Kidney (tissue), 14 donors: ENCODE measurements around the gene GCK. TPM values are rescaled to one million over a fixed set of nuclear protein-coding genes. Genes with fewer than 3 reads are reported as not detected.

ENCODE experiments used
- DNase-seq, 5 donors: peaks; one replicate each; pipeline ENCODE4 v3.0.0-alpha.2; 2013 to 2020
- FAIRE-seq: peaks from 2 replicates; lab custom pipeline; 2012; peaks lifted over from hg19 to GRCh38; lab: Jason Lieb, UNC
- H3K27ac ChIP-seq, 2 donors: one replicate each; pipeline ENCODE4 v1.7.0; 2013; ENCODE audit warnings: low read depth in 2 of 2, low read length in 2 of 2, inconsistent platforms in 1 of 2
- H3K27me3 ChIP-seq: one replicate; pipeline ENCODE4 v1.7.1; 2013; ENCODE audit warnings: low read length, inconsistent platforms; ENCODE audit not compliant: control insufficient read depth, insufficient read depth
- H3K36me3 ChIP-seq, 3 donors: one replicate each; pipeline versions ENCODE4 v1.7.0 to v1.7.1; 2013; ENCODE audit warnings: low read length in 3 of 3, control low read depth in 1 of 3, inconsistent platforms in 1 of 3; ENCODE audit not compliant: insufficient read depth in 3 of 3, control insufficient read depth in 2 of 3
- H3K4me1 ChIP-seq, 3 donors: one replicate each; pipeline versions ENCODE4 v1.7.0 to v1.7.1; 2013; ENCODE audit warnings: low read length in 3 of 3, inconsistent platforms in 1 of 3, low read depth in 1 of 3; ENCODE audit not compliant: control insufficient read depth in 2 of 3, insufficient read depth in 2 of 3
- H3K4me3 ChIP-seq, 3 donors: one replicate each; pipeline versions ENCODE4 v1.7.0 to v1.8.1; 2013; ENCODE audit warnings: low read length in 3 of 3, control low read depth in 1 of 3, inconsistent platforms in 1 of 3
- H3K9ac ChIP-seq, 3 donors: one replicate each; pipeline versions ENCODE4 v1.7.0 to v1.7.1; 2013; ENCODE audit warnings: low read length in 3 of 3, control low read depth in 1 of 3, inconsistent platforms in 1 of 3
- H3K9me3 ChIP-seq, 3 donors: one replicate each; pipeline versions ENCODE4 v1.7.0 to v1.7.1; 2013; ENCODE audit warnings: low read length in 3 of 3, control low read depth in 1 of 3, inconsistent platforms in 1 of 3; ENCODE audit not compliant: control insufficient read depth in 2 of 3, insufficient read depth in 1 of 3
- intact Hi-C: fragments of 100-400 bp; cut with DNase I; formaldehyde crosslinking; loops from one replicate; pipeline ENCODE4 v1.11.1; 2022
- polyA plus RNA-seq: library from polyadenylated mRNA; stranded (reverse); fragments of 350-450 nt; fragmentation: Illumina TruSeq; extraction: RNeasy Lipid Tissue Mini Kit (QIAGEN cat#74804); gene quantifications from one replicate; pipeline ENCODE4 v1.2.3, GENCODE V29; 2014; ENCODE audit warnings: low read depth, low replicate concordance; ENCODE audit not compliant: insufficient read depth
- total RNA-seq: library from RNA; stranded (reverse); fragmentation: NEBNext Ultra II Directional; extraction: Animal tissue kit (Norgen Biotek cat#: 25700); gene quantifications from one replicate; pipeline ENCODE4 v1.2.1, GENCODE V29; 2021
- TF ChIP-seq, protein P1 (sequence below): IDR thresholded peaks from 3 replicates; pipeline ENCODE4 v1.5.1; 2012; ENCODE audit warnings: mild to moderate bottlenecking, moderate library complexity, borderline replicate concordance; ENCODE audit not compliant: insufficient read depth; ENCODE audit errors: extremely low read depth
- donor health status: control.
- donor health status: control.
- donor health status: control.
- donor health status: control.
- donor health status: control.
- donor health status: DM: yes; HTN: yes; CAD: no.
- donor health status: Normal renal cell carcinoma (clear cell type).

The GCK gene
- total and polyA plus RNA-seq, 2 donors from 2014 or later = 0.25 to 1.0 TPM

DNA sequence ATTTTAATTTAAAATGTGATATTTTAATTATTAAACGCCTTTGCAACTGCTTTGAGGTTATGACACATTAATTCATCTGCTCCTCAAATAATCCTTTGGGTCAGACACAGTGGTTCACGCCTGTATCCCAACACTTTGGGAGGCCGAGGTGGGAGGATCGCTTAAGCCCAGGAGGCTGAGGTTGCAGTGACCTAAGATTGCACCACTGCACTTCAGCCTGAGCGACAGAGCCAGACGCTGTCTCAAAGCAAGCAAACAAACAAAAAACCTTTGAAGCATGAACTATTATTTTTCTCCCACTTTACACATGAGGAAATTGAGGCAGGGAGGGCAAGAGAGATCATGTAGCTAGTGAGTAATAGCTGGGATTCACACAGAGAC lies 64.4 kb downstream of the GCK start:
- H3K36me3 ChIP-seq = peaks cover 0 to 4% (median 0%) of the 10 kb centered on the region in 3 donors
- intact Hi-C loops = no loop called here
- no peak overlapping the region for H3K4me3 ChIP-seq
- TF ChIP-seq, protein P1, sequence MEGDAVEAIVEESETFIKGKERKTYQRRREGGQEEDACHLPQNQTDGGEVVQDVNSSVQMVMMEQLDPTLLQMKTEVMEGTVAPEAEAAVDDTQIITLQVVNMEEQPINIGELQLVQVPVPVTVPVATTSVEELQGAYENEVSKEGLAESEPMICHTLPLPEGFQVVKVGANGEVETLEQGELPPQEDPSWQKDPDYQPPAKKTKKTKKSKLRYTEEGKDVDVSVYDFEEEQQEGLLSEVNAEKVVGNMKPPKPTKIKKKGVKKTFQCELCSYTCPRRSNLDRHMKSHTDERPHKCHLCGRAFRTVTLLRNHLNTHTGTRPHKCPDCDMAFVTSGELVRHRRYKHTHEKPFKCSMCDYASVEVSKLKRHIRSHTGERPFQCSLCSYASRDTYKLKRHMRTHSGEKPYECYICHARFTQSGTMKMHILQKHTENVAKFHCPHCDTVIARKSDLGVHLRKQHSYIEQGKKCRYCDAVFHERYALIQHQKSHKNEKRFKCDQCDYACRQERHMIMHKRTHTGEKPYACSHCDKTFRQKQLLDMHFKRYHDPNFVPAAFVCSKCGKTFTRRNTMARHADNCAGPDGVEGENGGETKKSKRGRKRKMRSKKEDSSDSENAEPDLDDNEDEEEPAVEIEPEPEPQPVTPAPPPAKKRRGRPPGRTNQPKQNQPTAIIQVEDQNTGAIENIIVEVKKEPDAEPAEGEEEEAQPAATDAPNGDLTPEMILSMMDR = no peak
- H3K9ac ChIP-seq = no peak overlapping the region
- FAIRE-seq (no peak), DNase-seq (peak in 1 of 5 donors; percentile 36)
- peaks cover 0 to 7% (median 4%) of the 10 kb centered on the region in 3 donors for H3K4me1 ChIP-seq
- no peaks in the 10 kb centered on the region for H3K9me3 ChIP-seq
- no peaks in the 10 kb centered on the region for H3K27me3 ChIP-seq
- H3K27ac ChIP-seq = no peak overlapping the region

DNA sequence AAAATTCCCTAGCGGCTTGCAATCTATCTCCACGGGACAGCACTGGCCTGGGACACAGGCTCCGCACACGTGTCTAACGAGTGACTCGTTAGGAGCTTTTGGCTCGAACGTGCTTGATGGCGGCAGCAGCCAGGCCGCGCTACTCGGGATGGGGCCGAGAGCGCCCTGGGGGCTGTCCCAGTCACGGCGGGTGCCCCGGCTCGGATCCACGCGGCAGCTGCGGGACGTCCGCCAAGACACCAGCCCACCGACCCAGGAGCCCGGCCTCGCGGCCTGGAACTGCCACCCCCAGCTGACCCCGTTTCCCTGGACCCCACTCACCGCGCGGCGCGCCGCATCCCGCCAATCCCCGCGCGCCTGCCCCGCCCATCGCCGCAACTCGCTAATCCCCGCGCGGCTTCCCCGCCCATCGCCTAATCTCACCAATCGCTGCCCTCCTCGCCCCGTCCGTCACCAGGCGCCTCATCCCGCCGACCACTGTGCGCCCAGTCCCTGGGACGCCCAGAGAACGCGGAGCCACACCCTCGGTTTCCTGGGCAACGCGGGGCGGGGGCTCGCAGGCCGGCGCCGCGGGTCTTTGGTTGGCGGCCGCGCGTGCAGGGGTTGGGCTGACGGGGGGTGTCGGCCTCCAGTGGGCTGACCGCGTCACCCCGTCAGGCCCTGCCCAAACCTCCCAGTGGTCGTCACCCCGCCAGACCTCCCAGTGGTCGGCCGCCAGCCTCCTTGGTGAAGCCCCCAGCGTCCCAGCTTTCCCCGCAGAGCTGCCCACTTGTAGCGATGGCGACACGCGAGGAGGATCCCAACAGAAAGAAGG lies 65.8 kb downstream of the GCK start, which contains the start of gene POLD2:
TSS of gene POLD2 (minus strand) at position 359 of the 814 bp plus-strand sequence. CDS start 1,495 bp downstream, outside the sequence.
- no peaks in the 10 kb centered on the region for H3K27me3 ChIP-seq
- peak within 1 kb of the TSS; percentile 78 to 85 (median 81) for H3K4me3 ChIP-seq
- H3K4me1 ChIP-seq = peaks cover 0 to 7% (median 4%) of the 10 kb centered on the region in 3 donors
- FAIRE-seq (peak; percentile 32), DNase-seq (peak; percentile 98 to 99 (median 99))
- intact Hi-C loops = no loop called here
- peak within 1 kb of the TSS; percentile 78 to 83 for H3K27ac ChIP-seq
- H3K9ac ChIP-seq = peak within 1 kb of the TSS; percentile 60 to 77 (median 77)
- H3K36me3 ChIP-seq = peaks cover 0 to 4% (median 3%) of the 10 kb centered on the region in 3 donors
- no peaks in the 10 kb centered on the region for H3K9me3 ChIP-seq
- TF ChIP-seq, protein P1 = peak; percentile 0

DNA sequence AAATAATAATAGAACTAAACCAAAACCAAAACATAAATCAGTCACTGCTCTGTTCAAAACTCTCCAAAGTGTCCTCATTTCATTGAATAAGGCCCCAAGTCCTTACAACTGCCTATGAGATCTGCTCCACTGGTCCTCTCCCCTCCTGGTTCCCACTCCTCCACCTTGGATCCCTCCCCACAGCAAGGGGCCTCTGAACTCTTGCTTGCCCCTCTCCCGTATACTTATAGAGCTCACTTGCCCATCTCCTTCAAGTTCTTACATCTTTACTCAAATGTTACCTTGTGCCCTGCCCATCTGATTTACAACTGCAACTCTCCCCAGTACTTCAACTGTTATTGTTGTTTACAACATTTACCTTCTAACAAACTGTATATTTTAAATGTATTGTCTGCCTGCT lies 66.7 kb downstream of the GCK start:
- Histone ChIP-seq H3K27me3 (no peaks in the 10 kb centered on the region), H3K9me3 (no peaks in the 10 kb centered on the region), H3K4me3 (peak overlapping the region; percentile 78 to 85 (median 79)), H3K9ac (peak overlapping the region; percentile 37 to 63 (median 60)), H3K27ac (peak overlapping the region in 1 of 2 donors; percentile 65), H3K4me1 (peaks cover 0 to 7% (median 4%) of the 10 kb centered on the region in 3 donors), H3K36me3 (peaks cover 0 to 4% (median 4%) of the 10 kb centered on the region in 3 donors)
- intact Hi-C loops = no loop called here
- TF ChIP-seq, protein P1 = no peak
- peak in 1 of 5 donors; percentile 5 for DNase-seq
- FAIRE-seq = no peak
